ENCODE data around the gene ZNF343.

DNA sequence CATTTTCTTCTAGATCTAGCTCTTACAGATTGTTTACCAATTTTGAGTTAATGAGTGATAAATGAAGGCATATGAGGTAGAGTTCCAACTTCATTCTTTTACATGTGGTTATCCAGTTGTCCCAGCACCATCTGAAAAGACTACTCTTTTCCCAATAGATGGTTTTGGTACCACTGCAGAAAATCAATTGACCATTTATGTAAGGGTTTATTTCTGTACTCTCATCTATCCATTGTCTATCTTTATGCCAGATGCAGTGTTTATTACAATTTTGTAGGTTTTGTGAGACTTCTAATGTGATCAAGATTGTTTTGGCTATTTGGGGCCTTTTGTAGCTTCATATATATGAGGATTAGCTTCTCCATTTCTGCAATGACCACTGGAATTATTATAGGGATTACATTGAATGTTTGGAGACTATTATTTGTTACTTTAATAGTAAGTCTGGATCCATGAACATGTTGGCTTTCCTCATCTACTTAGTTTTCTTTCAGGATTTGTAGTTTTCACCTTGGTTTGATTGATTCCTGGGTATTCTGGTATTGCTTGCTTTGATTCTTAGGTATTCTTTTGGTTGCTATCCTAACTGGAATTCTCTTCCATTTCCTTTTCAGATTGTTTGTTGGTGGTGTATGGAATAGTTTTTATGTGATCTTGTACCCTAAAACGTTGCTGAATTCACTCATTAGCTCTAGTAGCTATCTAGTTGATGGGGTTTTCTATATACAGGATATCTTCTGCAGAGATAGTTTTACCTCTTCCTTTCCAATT is 48.5 kb downstream of the ZNF343 start:
- no peak for TF ChIP-seq YY1 (IDR thresholded peaks at IDR 0.05; ENCODE audit: insufficient read depth, insufficient read length)
- TF ChIP-seq SUZ12 (IDR thresholded peaks at IDR 0.05; ENCODE audit: extremely low read depth, insufficient read depth, insufficient read length), result no peak
- no peak for TF ChIP-seq ZNF274 (IDR thresholded peaks at IDR 0.05; ENCODE audit: low read depth, low read length)

Measured in NT2/D1 (cell line).